Osteoblast (primary cell): ENCODE measurements around the gene FAM221B. TPM values are rescaled to one million over a fixed set of nuclear protein-coding genes. Genes with fewer than 3 reads are reported as not detected.

Source experiments
- DNase-seq: peaks from one replicate; pipeline ENCODE4 v3.0.0; 2011; ENCODE audit warnings: low spot score, mixed read lengths; ENCODE audit not compliant: insufficient read length; ENCODE audit errors: missing footprints
- H2AFZ ChIP-seq: 2 replicates; pipeline ENCODE4 v1.6.0; 2011; ENCODE audit warnings: mild to moderate bottlenecking, low read length
- H3K27ac ChIP-seq: 2 replicates; pipeline ENCODE4 v1.5.1; 2011; ENCODE audit warnings: mild to moderate bottlenecking, low read depth, low read length, moderate library complexity
- H3K27me3 ChIP-seq: 2 replicates; pipeline ENCODE4 v1.6.0; 2012; ENCODE audit warnings: mild to moderate bottlenecking, control low read depth, inconsistent platforms, low read length, moderate library complexity; ENCODE audit not compliant: insufficient read depth
- H3K36me3 ChIP-seq: 2 replicates; pipeline ENCODE4 v1.5.1; 2011; ENCODE audit warnings: mild to moderate bottlenecking, low read length, control low read depth, moderate library complexity; ENCODE audit not compliant: insufficient read depth
- H3K4me1 ChIP-seq: 2 replicates; pipeline ENCODE4 v1.5.1; 2011; ENCODE audit warnings: mild to moderate bottlenecking, low read length, control low read depth, moderate library complexity; ENCODE audit not compliant: insufficient read depth
- H3K4me2 ChIP-seq: 2 replicates; pipeline ENCODE4 v1.6.0; 2011; ENCODE audit warnings: mild to moderate bottlenecking, low read length; ENCODE audit not compliant: insufficient read depth
- H3K4me3 ChIP-seq: fragments of 200-600 bp; sonication (generic); 3 replicates; pipeline ENCODE4 v1.5.1; 2012; ENCODE audit warnings: mild to moderate bottlenecking, low read length, inconsistent platforms; ENCODE audit not compliant: insufficient read depth
- H3K79me2 ChIP-seq: 2 replicates; pipeline ENCODE4 v1.6.0; 2012; ENCODE audit warnings: mild to moderate bottlenecking, low read length, control low read depth, inconsistent platforms; ENCODE audit not compliant: insufficient read depth
- H3K9me3 ChIP-seq: 2 replicates; pipeline ENCODE4 v1.5.1; 2011; ENCODE audit warnings: low read depth, low read length, control low read depth
- H4K20me1 ChIP-seq: 2 replicates; pipeline ENCODE4 v1.6.0; 2012; ENCODE audit warnings: mild to moderate bottlenecking, low read length, control low read depth; ENCODE audit not compliant: insufficient read depth
- CTCF ChIP-seq: IDR thresholded peaks from 2 replicates; pipeline ENCODE4 v1.5.1; 2011; ENCODE audit warnings: mild to moderate bottlenecking, low read depth, low read length, moderate library complexity; ENCODE audit errors: extremely low read depth
- total RNA-seq: library from RNA; depleted of rRNA; stranded (reverse); fragments of >200 nt; gene quantifications from 2 replicates; pipeline ENCODE4 v1.2.3, GENCODE V29; 2012

The FAM221B gene
- total RNA-seq, 1 donor = not detected

GRCh38 chr9:35797311-35798109 is 31.0 kb downstream of the FAM221B start:
- H3K36me3 ChIP-seq = peaks cover 32% of the 10 kb centered on the region
- no peaks in the 10 kb centered on the region for H3K9me3 ChIP-seq
- no peak for TF ChIP-seq CTCF
- H3K4me1 ChIP-seq = peaks cover 36% of the 10 kb centered on the region
- H2AFZ ChIP-seq = no peak overlapping the region
- no peak overlapping the region for H3K4me3 ChIP-seq
- peak; percentile 86 for DNase-seq
- H3K27ac ChIP-seq = no peak overlapping the region
- H4K20me1 ChIP-seq = no peaks in the 10 kb centered on the region
- H3K27me3 ChIP-seq = no peaks in the 10 kb centered on the region
- H3K4me2 ChIP-seq = no peak overlapping the region
- H3K79me2 ChIP-seq = peaks cover 49% of the 10 kb centered on the region

- H3K4me1 ChIP-seq = peaks cover 44% of the 10 kb centered on the region
- H4K20me1 ChIP-seq = no peaks in the 10 kb centered on the region
- no peak overlapping the region for H2AFZ ChIP-seq
- H3K27ac ChIP-seq = no peak overlapping the region
- peaks cover 53% of the 10 kb centered on the region for H3K79me2 ChIP-seq
- DNase-seq = no peak
- no peak overlapping the region for H3K4me3 ChIP-seq
- no peaks in the 10 kb centered on the region for H3K27me3 ChIP-seq
- H3K4me2 ChIP-seq = no peak overlapping the region
- no peaks in the 10 kb centered on the region for H3K9me3 ChIP-seq
- H3K36me3 ChIP-seq = peaks cover 15% of the 10 kb centered on the region
- no peak for TF ChIP-seq CTCF
These were observed 32.8 kb downstream of the FAM221B start for GRCh38 chr9:35795695-35796094.

GRCh38 chr9:35793461-35793860 is 35.1 kb downstream of the FAM221B start:
- Histone ChIP-seq H3K4me1 (peaks cover 44% of the 10 kb centered on the region), H3K27me3 (no peaks in the 10 kb centered on the region), H3K4me2 (peak overlapping the region; percentile 78), H4K20me1 (no peaks in the 10 kb centered on the region), H3K4me3 (peak overlapping the region; percentile 74), H3K79me2 (peaks cover 53% of the 10 kb centered on the region), H3K36me3 (no peaks in the 10 kb centered on the region), H3K9me3 (no peaks in the 10 kb centered on the region), H3K27ac (no peak overlapping the region), H2AFZ (peak overlapping the region; percentile 3)
- DNase-seq = peak; percentile 86
- no peak for TF ChIP-seq CTCF

- Histone ChIP-seq H3K4me1 (peaks cover 42% of the 10 kb centered on the region), H3K36me3 (no peaks in the 10 kb centered on the region), H3K9me3 (no peaks in the 10 kb centered on the region), H2AFZ (peak overlapping the region; percentile 3), H4K20me1 (no peaks in the 10 kb centered on the region), H3K4me2 (peak overlapping the region; percentile 78), H3K4me3 (peak overlapping the region; percentile 74), H3K27me3 (no peaks in the 10 kb centered on the region), H3K79me2 (peaks cover 53% of the 10 kb centered on the region), H3K27ac (no peak overlapping the region)
- no peak for TF ChIP-seq CTCF
- DNase-seq = no peak
These were observed 35.7 kb downstream of the FAM221B start for GRCh38 chr9:35792826-35793225.
